Activated CD8-positive, alpha-beta T cell treated with anti-CD3 and anti-CD28 coated beads, Interleukin-2, amount 10 ng/mL, durations not matched to agents 7 days and 5 days (primary cell): ENCODE measurements around the gene HSPE1. TPM values are rescaled to one million over a fixed set of nuclear protein-coding genes. Genes with fewer than 3 reads are reported as not detected.
"Not testable (repeated sequence)": the region's sequence is repeated elsewhere in the genome, so short reads cannot be mapped to it uniquely, and the experiment has no call there.

Source experiments
- ATAC-seq: fragments of 150-1000 bp; cut with Tn5 transposase; one replicate; pipeline ENCODE4 v1.10.0; 2021; ENCODE audit warnings: moderate library complexity
- CTCF ChIA-PET: fragments of 350-600 bp; sonication (Branson Sonifier 250); formaldehyde crosslinking; loops from one replicate; lab custom pipeline; 2021; ENCODE audit warnings: antibody characterized with exemption; lab: Charles Lee
- POLR2A ChIA-PET: fragments of 350-600 bp; sonication (Branson Sonifier 250); formaldehyde crosslinking; loops from one replicate; lab custom pipeline; 2021; ENCODE audit warnings: antibody characterized with exemption; lab: Charles Lee
- DNase-seq: peaks from one replicate; pipeline ENCODE4 v3.0.0-alpha.2; 2020
- H3K27ac Mint-ChIP-seq: one replicate; pipeline ENCODE4 v1.8.0; 2021; ENCODE audit warnings: mild to moderate bottlenecking, mixed read lengths
- H3K27me3 Mint-ChIP-seq: one replicate; pipeline ENCODE4 v1.8.0; 2021; ENCODE audit warnings: low read depth, mixed read lengths
- H3K36me3 Mint-ChIP-seq: one replicate; pipeline ENCODE4 v1.8.0; 2021; ENCODE audit warnings: low read depth, mixed read lengths
- H3K4me1 Mint-ChIP-seq: one replicate; pipeline ENCODE4 v1.8.0; 2021; ENCODE audit warnings: low read depth, mixed read lengths
- H3K4me3 Mint-ChIP-seq: one replicate; pipeline ENCODE4 v1.8.0; 2021; ENCODE audit warnings: mild to moderate bottlenecking, mixed read lengths
- H3K9me3 Mint-ChIP-seq: one replicate; pipeline ENCODE4 v1.8.0; 2022; ENCODE audit warnings: mixed read lengths; ENCODE audit not compliant: insufficient read depth
- total RNA-seq, 2 experiments: library from RNA; stranded (reverse); gene quantifications; one replicate each; pipeline ENCODE4 v1.2.3, GENCODE V29; 2021

Gene HSPE1
- total RNA-seq, 2 experiments from 2014 or later = 153 to 162 TPM

DNA sequence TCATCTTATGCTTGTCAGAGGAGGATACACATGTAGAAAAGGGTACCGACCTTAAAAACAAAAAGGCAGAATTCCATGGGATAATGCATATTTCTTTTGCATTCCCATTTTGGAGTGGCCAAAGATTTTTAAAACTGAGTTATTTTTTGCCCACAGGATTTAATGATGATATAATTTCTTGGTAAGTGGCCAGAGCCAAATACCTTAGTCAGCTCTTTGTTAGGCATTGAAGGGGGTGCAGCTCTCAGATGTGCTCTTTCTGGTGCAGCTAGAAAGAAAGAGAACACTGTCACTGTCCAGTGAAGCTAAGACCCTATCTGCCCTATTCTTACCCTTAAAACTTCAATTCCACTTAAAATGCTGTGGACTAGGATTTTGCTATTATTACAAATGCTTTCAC is 36.0 kb upstream of the HSPE1 start:
- CTCF ChIA-PET = interaction anchor here (1.9 kb wide), 1 partner anchor 11 kb away, joined by 4 read pairs; the partner anchor contains the start of gene COQ10B
- H3K9me3 Mint-ChIP-seq = no peaks in the 10 kb centered on the region
- POLR2A ChIA-PET = no interaction called here
- H3K27me3 Mint-ChIP-seq = no peaks in the 10 kb centered on the region
- H3K36me3 Mint-ChIP-seq = peaks cover 46% of the 10 kb centered on the region
- no peak for ATAC-seq
- H3K4me1 Mint-ChIP-seq = peaks cover 2% of the 10 kb centered on the region
- no peak for DNase-seq
- no peak overlapping the region for H3K4me3 Mint-ChIP-seq
- no peak overlapping the region for H3K27ac Mint-ChIP-seq

DNA sequence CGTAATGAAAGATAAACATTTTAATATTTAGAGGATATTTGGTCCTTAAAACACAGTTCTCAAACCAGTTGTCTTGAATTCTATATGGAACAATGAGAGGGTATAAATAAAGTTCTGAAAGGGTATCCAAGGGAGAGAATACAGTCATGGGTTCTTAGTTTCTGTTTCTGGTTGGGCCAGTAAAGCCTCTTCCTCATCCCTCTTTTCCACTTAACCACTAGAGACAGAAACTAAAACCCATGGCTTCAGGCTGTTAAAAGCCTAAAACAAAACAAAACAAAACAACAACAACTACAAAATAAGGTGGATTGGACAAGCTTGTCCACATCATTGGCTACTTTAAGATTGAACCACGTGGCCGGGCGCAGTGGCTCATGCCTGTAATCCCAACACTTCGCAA is 28.0 kb upstream of the HSPE1 start:
- DNase-seq (no peak), ATAC-seq (no peak)
- H3K4me1 Mint-ChIP-seq = peaks cover 3% of the 10 kb centered on the region
- ChIA-PET POLR2A (interaction anchor here (1.0 kb wide), 1 partner anchor 19 kb away, joined by 4 read pairs; the partner anchor contains the start of gene COQ10B), CTCF (interaction anchor here (2.2 kb wide), 1 partner anchor 19 kb away, joined by 6 read pairs; the partner anchor contains the start of gene COQ10B)
- no peak overlapping the region for H3K27ac Mint-ChIP-seq
- no peak overlapping the region for H3K4me3 Mint-ChIP-seq
- peaks cover 37% of the 10 kb centered on the region for H3K36me3 Mint-ChIP-seq
- no peaks in the 10 kb centered on the region for H3K27me3 Mint-ChIP-seq
- H3K9me3 Mint-ChIP-seq = no peaks in the 10 kb centered on the region

DNA sequence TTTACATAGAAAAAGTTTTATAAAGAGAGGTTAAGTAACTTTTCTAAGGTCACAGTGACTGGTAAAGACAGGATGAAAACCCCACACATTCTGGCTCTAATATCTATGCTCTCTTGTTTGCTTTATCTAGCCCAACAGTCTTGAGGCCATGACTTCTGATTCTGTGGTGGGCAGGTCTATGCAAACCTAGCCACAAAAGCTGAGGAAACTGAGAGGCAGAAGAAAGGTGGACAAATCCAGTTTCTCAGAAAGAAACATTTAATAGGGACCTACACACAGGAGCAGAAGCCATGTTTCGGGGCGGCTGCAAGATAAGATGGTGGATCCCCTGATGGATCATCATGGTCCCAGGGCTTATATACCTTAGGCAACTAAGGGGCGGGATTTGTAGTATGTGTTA is 22.4 kb upstream of the HSPE1 start:
- Mint-ChIP-seq H3K36me3 (peaks cover 51% of the 10 kb centered on the region), H3K4me3 (no peak overlapping the region)
- CTCF ChIA-PET = no interaction called here

DNA sequence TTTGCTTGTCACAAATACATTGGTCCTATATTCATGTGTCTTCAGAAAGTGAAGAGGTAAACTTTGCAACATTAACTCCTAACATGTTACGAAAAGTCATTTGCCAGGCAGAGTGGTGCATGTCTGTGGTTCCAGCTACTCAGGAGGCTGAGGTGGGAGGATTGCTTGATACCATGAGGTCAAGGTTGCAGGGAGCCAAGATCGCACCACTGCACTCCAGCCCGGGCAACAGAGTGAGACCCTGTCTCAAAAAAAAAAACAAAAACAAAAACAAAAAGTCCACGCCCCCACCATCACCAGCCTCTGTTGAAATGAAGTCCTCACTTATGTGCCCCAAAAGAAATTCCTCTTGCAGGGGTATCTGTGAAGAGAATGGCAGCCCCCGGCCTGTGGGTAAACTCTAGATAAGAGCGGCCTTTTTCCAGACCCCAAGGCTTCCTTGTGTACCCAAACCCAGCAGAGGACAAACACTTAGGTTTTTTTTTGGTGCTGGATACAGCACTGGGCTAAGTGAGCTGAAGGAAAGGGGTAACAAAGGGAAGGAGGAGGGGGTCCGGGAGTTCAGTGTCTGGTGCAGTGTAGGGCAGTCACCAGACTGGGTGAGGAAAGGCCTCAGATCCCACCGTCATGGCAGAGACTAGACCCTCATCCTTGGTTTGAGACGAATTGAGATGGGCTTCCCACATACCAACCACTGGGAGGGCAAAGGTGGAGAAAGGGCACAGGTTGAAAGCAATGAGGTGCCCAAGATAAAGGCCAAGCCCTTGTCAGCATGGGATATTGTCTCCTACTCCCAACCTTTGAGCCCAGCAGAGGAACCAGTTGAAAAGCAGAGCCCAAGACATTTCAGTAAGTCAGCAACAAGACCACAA is 19.8 kb upstream of the HSPE1 start:
- Mint-ChIP-seq H3K4me1 (peaks cover 5% of the 10 kb centered on the region), H3K27ac (no peak overlapping the region), H3K4me3 (no peak overlapping the region), H3K9me3 (no peaks in the 10 kb centered on the region), H3K36me3 (peaks cover 62% of the 10 kb centered on the region), H3K27me3 (no peaks in the 10 kb centered on the region)
- ChIA-PET POLR2A (no interaction called here), CTCF (interaction anchor here (0.6 kb wide), 1 partner anchor 18 kb away, joined by 3 read pairs; no protein-coding TSS in a partner anchor)
- ATAC-seq (no peak), DNase-seq (no peak)

More for the DNA sequence above, 22.4 kb upstream of the HSPE1 start:
- POLR2A ChIA-PET = interaction anchor here (0.6 to 1.8 kb wide), 2 partner anchors 22 to 478 kb away, joined by 3 to 7 read pairs; partner anchors contain the start of genes HSPD1 and HSPE1
- ATAC-seq (no peak), DNase-seq (no peak)
- H3K4me1 Mint-ChIP-seq = peaks cover 5% of the 10 kb centered on the region
- no peaks in the 10 kb centered on the region for H3K27me3 Mint-ChIP-seq
- no peak overlapping the region for H3K27ac Mint-ChIP-seq
- no peaks in the 10 kb centered on the region for H3K9me3 Mint-ChIP-seq

DNA sequence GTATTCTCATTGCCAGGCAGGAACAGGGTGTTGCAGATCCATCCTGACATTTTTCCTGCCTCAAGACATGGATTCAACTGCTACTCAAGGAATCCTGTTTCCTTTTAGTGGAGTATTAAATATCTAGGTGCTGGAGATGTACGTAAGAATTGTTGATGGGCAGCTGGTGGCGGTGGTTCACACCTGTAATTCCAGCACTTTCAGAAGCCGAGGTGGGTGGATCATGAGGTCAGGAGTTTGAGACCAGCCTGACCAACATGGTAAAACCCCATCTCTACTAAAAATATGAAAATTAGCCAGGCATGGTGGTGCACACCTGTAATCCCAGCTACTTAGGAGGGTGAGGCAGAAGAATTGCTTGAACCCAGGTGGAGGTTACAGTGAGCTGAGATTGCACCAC is 15.9 kb upstream of the HSPE1 start:
- peak; percentile 3 for ATAC-seq
- not testable (repeated sequence) for DNase-seq, H3K4me1 Mint-ChIP-seq, H3K9me3 Mint-ChIP-seq, H3K27ac Mint-ChIP-seq, H3K4me3 Mint-ChIP-seq, H3K27me3 Mint-ChIP-seq
- peaks cover 74% of the 10 kb centered on the region for H3K36me3 Mint-ChIP-seq
- ChIA-PET POLR2A (interaction anchor here (0.7 kb wide), 1 partner anchor 49 kb away, joined by 3 read pairs; the partner anchor contains the start of gene SF3B1), CTCF (interaction anchor here (1.2 kb wide), 1 partner anchor 14 kb away, joined by 3 read pairs; no protein-coding TSS in a partner anchor)

DNA sequence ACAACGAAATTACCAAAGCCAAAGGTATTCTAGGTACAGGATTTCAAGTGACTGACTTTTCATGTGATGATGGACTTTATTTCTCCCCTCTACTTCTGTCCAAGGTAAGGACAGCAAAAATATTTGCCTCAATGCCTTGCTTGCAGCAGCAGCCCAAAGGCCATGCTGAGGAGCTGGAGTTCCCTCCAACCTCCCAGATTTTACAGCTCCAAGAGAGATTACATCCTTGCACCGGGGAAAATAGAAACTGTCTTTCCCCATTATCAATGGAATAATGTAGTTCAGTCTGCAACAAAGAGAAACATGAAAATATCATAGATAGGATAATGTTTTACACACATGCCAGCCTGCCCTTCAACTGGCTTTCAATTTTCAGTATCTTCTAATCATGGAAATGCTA is 14.0 kb upstream of the HSPE1 start:
- Mint-ChIP-seq H3K4me3 (no peak overlapping the region), H3K9me3 (no peaks in the 10 kb centered on the region), H3K27ac (no peak overlapping the region), H3K27me3 (no peaks in the 10 kb centered on the region), H3K36me3 (peaks cover 83% of the 10 kb centered on the region), H3K4me1 (peaks cover under 1% of the 10 kb centered on the region)
- no peak for DNase-seq
- ChIA-PET CTCF (no interaction called here), POLR2A (no interaction called here)
- no peak for ATAC-seq

DNA sequence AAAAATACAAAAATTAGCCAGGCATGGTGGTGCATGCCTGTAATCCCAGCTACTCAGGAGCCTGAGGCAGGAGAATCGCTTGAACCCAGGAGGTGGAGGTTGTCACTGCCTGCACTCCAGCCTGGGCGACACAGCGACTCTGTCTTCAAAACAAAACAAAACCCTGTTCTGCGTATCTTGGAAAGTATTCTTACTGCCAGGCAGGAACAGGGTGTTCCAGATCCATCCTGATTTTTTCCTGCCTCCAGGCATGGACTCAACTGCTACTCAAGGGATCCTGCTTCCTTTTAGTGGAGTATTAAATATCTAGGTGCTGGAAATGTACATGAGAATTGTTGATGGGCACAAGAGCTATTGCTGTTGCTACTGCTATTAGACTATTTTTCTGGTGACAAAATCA is 12.8 kb upstream of the HSPE1 start:
- H3K4me1 Mint-ChIP-seq = peaks cover 3% of the 10 kb centered on the region
- H3K27ac Mint-ChIP-seq = no peak overlapping the region
- H3K36me3 Mint-ChIP-seq = peaks cover 85% of the 10 kb centered on the region
- ChIA-PET POLR2A (no interaction called here), CTCF (interaction anchor here (1.2 kb wide), 1 partner anchor 11 kb away, joined by 3 read pairs; no protein-coding TSS in a partner anchor)
- H3K4me3 Mint-ChIP-seq = no peak overlapping the region
- no peak for ATAC-seq
- no peaks in the 10 kb centered on the region for H3K27me3 Mint-ChIP-seq
- DNase-seq = no peak
- no peaks in the 10 kb centered on the region for H3K9me3 Mint-ChIP-seq

DNA sequence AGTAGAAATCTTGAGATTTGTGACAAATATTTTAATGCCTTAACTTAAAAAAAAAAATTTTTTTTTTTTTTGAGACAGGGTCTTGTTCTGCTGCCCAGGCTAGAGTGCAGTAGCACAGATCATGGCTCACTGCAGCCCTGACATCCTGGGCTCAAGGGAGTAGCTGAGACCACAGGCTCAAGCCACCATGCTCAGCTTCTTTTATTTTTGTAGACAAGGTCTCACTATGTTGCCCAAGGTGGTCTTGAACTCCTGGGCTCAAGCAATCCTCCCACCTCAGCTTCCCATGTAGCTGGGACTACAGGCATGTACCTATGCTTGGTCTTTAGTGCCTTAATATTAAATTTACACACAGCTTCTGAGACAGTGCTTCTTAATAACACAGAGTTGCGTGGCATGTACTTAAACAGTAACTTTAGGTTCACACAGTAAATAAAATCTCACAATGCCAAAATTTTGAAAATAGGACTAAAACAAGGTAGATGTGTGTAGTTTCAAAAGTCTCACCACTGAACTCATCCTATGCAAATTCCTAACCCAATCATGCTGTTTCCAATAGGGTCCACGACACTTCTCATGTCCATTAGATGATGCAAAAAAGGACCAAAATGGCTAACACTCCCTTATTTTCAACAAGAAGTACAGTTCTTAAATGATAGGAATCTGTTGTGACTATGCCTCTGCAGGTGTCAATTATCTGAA is 4.6 kb upstream of the HSPE1 start:
- no peaks in the 10 kb centered on the region for H3K27me3 Mint-ChIP-seq
- H3K36me3 Mint-ChIP-seq = peaks cover 73% of the 10 kb centered on the region
- H3K4me3 Mint-ChIP-seq = peak overlapping the region; percentile 98
- ATAC-seq = no peak
- peaks cover 51% of the 10 kb centered on the region for H3K4me1 Mint-ChIP-seq
- H3K9me3 Mint-ChIP-seq = no peaks in the 10 kb centered on the region
- DNase-seq = no peak
- ChIA-PET CTCF (interaction anchor here (1.0 to 1.2 kb wide), 2 partner anchors 17 to 35 kb away, joined by 3 read pairs; no protein-coding TSS in a partner anchor), POLR2A (interaction anchor here (0.7 to 5.3 kb wide), 3 partner anchors 17 to 42 kb away, joined by 3 to 34 read pairs (median 7); partner anchors contain the start of genes COQ10B and MOB4)
- peak overlapping the region; percentile 52 for H3K27ac Mint-ChIP-seq

DNA sequence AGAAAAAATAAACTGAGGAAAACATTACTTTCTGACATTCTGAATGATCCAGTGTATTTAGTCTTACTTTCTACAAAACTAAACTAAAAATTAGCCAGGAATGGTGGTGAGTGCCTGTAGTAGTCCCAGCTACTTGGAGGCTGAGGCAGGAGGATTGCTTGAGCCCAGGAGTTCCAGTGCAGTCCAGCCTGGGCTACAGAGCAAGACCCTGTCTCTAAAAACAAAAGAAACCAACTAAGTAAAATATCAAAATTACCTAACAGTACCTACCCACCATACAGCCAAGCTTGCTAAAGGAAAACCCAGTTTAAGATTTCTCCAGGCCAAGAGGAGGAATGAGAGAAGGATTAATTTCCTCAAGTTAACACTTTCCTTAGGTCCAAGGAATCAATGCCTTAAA is 3.5 kb upstream of the HSPE1 start:
- no peaks in the 10 kb centered on the region for H3K9me3 Mint-ChIP-seq
- H3K27ac Mint-ChIP-seq = peak overlapping the region; percentile 24
- H3K27me3 Mint-ChIP-seq = no peaks in the 10 kb centered on the region
- peak overlapping the region; percentile 98 for H3K4me3 Mint-ChIP-seq
- ATAC-seq = no peak
- POLR2A ChIA-PET = interaction anchor here (0.7 to 5.3 kb wide), 3 partner anchors 19 to 62 kb away, joined by 3 to 34 read pairs (median 7); partner anchors contain the start of genes COQ10B, MOB4 and SF3B1
- DNase-seq = no peak
- peaks cover 72% of the 10 kb centered on the region for H3K36me3 Mint-ChIP-seq
- H3K4me1 Mint-ChIP-seq = peaks cover 51% of the 10 kb centered on the region
- CTCF ChIA-PET = interaction anchor here (1.0 kb wide), 1 partner anchor 15 kb away, joined by 3 read pairs; no protein-coding TSS in a partner anchor

DNA sequence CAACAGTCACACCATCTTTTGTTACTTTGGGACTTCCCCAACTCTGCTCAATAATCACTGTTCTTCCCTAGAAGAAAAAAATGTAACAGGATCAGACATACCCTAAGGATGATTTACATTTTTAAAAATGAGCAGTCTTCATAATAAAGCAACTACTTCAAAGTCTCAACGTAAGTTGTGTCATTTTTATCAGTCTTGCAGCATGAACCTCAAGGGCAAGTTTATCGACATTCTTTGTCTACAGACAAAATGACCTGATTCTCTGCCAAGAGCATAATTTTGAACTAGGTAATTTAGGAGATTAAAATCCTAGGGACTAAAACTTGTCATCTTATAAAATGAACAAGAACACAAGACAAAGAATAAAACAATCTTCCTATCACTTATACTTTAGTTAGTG is 2.9 kb upstream of the HSPE1 start:
- H3K27me3 Mint-ChIP-seq = no peaks in the 10 kb centered on the region
- ATAC-seq (no peak), DNase-seq (no peak)
- H3K36me3 Mint-ChIP-seq = peaks cover 77% of the 10 kb centered on the region
- H3K4me3 Mint-ChIP-seq = peak overlapping the region; percentile 98
- POLR2A ChIA-PET = interaction anchor here (5.3 kb wide), 1 partner anchor 43 kb away, joined by 34 read pairs; the partner anchor contains the start of gene COQ10B
- CTCF ChIA-PET = interaction anchor here (1.6 kb wide), 1 partner anchor 12 kb away, joined by 3 read pairs; no protein-coding TSS in a partner anchor
- peaks cover 57% of the 10 kb centered on the region for H3K4me1 Mint-ChIP-seq
- peak overlapping the region; percentile 70 for H3K27ac Mint-ChIP-seq
- H3K9me3 Mint-ChIP-seq = no peaks in the 10 kb centered on the region
